SH-SY5Y (cell line): ENCODE results near the gene IGFBP4.

Experiments
- GATA2 ChIP-seq: IDR thresholded peaks from 2 replicates; pipeline ENCODE4 v1.6.1; 2011; ENCODE audit warnings: mild to moderate bottlenecking, low read depth, low read length
- GATA3 ChIP-seq: IDR thresholded peaks from 2 replicates; pipeline ENCODE4 v1.6.1; 2011; ENCODE audit warnings: low read depth, mild to moderate bottlenecking, low read length, moderate library complexity

DNA sequence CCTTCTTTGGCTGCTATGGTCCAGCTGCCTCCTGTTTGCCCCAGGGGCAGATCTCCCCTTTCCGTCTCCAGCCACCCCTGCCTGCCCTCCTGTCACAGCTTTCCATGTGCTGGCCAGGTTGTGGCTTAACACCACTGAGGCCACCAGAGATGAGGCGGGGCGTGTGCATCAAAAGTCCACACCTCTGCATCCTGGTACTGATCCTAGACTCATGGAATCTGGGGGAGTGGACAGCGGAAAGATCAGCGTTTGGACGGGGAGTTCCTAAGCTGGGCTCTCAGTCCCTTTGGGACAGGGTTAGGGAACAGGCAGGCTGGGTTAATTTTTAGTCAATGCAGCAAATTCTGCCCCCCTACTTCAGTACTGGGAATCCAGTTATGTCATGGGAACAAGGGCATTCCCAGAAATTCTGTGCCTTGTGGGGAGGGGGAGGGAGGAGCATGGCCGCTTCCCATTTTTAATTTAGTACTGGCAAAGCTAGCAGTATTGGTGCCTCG lies 3.9 kb downstream of the IGFBP4 start:
- TF ChIP-seq GATA2 = no peak
- TF ChIP-seq GATA3 = no peak
